Measurements from ENCODE around the gene MEPE. TPM values are rescaled to one million over a fixed set of nuclear protein-coding genes. Genes with fewer than 3 reads are reported as not detected.

The MEPE gene
- total and polyA plus RNA-seq, 4 donors, result 0.07 TPM; not detected in 3

GRCh38 chr4:87849612-87850011 lies 16.8 kb downstream of the MEPE start:
- no peaks in the 10 kb centered on the region for H3K36me3 ChIP-seq (ENCODE audit: control insufficient read depth in 4 of 4, insufficient read depth in 3 of 4, low read depth in 1 of 4, low read length in 3 of 4)
- peaks cover 2 to 7% (median 4%) of the 10 kb centered on the region in 4 donors for H3K4me1 ChIP-seq (ENCODE audit: control insufficient read depth in 4 of 4, insufficient read depth in 4 of 4, low read length in 3 of 4)
- DNase-seq (ENCODE audit: low spot score), result no peak
- no peak overlapping the region for H3K4me3 ChIP-seq (ENCODE audit: low read depth in 1 of 3, low read length in 3 of 3)
- H3K9me3 ChIP-seq (ENCODE audit: control insufficient read depth in 4 of 4, low read length in 3 of 4), result no peaks in the 10 kb centered on the region
- WGBS, result 44% methylated on average over 4 of the region's 4 CpGs
- no peaks in the 10 kb centered on the region for H3K27me3 ChIP-seq (ENCODE audit: control insufficient read depth in 4 of 4, insufficient read depth in 4 of 4, low read length in 3 of 4)
- TF ChIP-seq HNF4A (conservative IDR thresholded peaks at IDR 0.05), result no peak
- TF ChIP-seq, protein P1, sequence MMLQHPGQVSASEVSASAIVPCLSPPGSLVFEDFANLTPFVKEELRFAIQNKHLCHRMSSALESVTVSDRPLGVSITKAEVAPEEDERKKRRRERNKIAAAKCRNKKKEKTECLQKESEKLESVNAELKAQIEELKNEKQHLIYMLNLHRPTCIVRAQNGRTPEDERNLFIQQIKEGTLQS (IDR thresholded peaks at IDR 0.05), result no peak
- TF ChIP-seq FOXA1 (IDR thresholded peaks at IDR 0.05), result no peak
- no peak for TF ChIP-seq FOXA2 (IDR thresholded peaks at IDR 0.05)
- no peak overlapping the region for H3K9ac ChIP-seq (ENCODE audit: low read depth in 1 of 2, low read length in 2 of 2)
- H3K27ac ChIP-seq (ENCODE audit: low read depth in 1 of 2, low read length in 2 of 2), result no peak overlapping the region

DNA sequence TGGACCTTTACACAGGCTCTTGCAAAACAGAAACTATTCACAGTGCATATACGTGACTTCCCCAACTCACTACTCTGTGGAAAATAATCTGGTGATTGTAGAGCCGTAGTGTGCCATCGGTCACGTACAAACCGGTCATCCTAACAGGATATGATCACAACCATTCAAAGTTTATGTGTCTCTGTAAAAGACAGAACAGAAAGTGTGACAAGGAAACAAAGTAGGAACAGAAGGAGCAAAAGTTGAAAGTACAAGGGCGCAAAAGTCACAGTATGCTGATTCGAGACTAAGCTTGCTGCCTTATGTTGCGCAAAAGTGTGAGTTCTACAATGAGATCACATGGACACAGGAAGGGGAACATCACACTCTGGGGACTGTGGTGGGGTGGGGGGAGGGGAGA lies 18.6 kb downstream of the MEPE start:
- no peak overlapping the region for H3K4me3 ChIP-seq (ENCODE audit: low read depth in 1 of 3, low read length in 3 of 3)
- WGBS, result 73% methylated on average over 8 of the region's 8 CpGs

More for the DNA sequence above, 18.6 kb downstream of the MEPE start:
- no peak for DNase-seq (ENCODE audit: low spot score)
- no peak overlapping the region for H3K9ac ChIP-seq (ENCODE audit: low read depth in 1 of 2, low read length in 2 of 2)
- H3K9me3 ChIP-seq (ENCODE audit: control insufficient read depth in 4 of 4, low read length in 3 of 4), result no peaks in the 10 kb centered on the region
- TF ChIP-seq HNF4G (IDR thresholded peaks at IDR 0.05) (no peak), CTCF (IDR thresholded peaks at IDR 0.05; ENCODE audit: low read depth, low read length, missing input control) (no peak), RAD21 (IDR thresholded peaks at IDR 0.05) (no peak), NR2F2 (IDR thresholded peaks at IDR 0.05) (no peak), REST (IDR thresholded peaks at IDR 0.05) (no peak), FOXA1 (IDR thresholded peaks at IDR 0.05) (no peak), YY1 (IDR thresholded peaks at IDR 0.05) (no peak)
- H3K36me3 ChIP-seq (ENCODE audit: control insufficient read depth in 4 of 4, insufficient read depth in 3 of 4, low read depth in 1 of 4, low read length in 3 of 4), result no peaks in the 10 kb centered on the region
- H3K4me1 ChIP-seq (ENCODE audit: control insufficient read depth in 4 of 4, insufficient read depth in 4 of 4, low read length in 3 of 4), result peaks cover 2 to 7% (median 4%) of the 10 kb centered on the region in 4 donors
- H3K27me3 ChIP-seq (ENCODE audit: control insufficient read depth in 4 of 4, insufficient read depth in 4 of 4, low read length in 3 of 4), result no peaks in the 10 kb centered on the region
- no peak overlapping the region for H3K27ac ChIP-seq (ENCODE audit: low read depth in 1 of 2, low read length in 2 of 2)
